Left renal cortex interstitium (tissue), 4 donors: ENCODE results near the gene BSCL2. TPM values are rescaled to one million over a fixed set of nuclear protein-coding genes. Genes with fewer than 3 reads are reported as not detected.

ENCODE experiments used
- polyA plus RNA-seq, 4 donors: library from polyadenylated mRNA; unstranded; fragments of 120-200 nt; gene quantifications; one replicate each; pipeline ENCODE4 v1.2.1, GENCODE V29; 2013; ENCODE audit not compliant: insufficient read length in 4 of 4

The BSCL2 gene
- polyA plus RNA-seq, 4 donors: 64.2 to 81.1 (median 72.0) TPM

Other genes starting within 250 kb of the BSCL2 start
- 100 to 1,000 TPM; 182 to 215 (median 196) TPM for gene AHNAK, start 160.6 kb downstream of the BSCL2 start, polyA plus RNA-seq
- 1,000 to 10,000 TPM; 2,022 to 2,343 (median 2,282) TPM for gene EEF1G, start 133.5 kb downstream of the BSCL2 start, polyA plus RNA-seq
- 10 to 100 TPM; 19.7 to 28.5 (median 22.7) TPM for gene TUT1, start 115.9 kb downstream of the BSCL2 start, polyA plus RNA-seq
- gene MTA2, start 105.6 kb downstream of the BSCL2 start, polyA plus RNA-seq: 10 to 100 TPM; 86.4 to 99.3 (median 90.3) TPM
- 10 to 100 TPM; 25.9 to 46.8 (median 41.2) TPM for gene EML3, start 94.6 kb downstream of the BSCL2 start, polyA plus RNA-seq
- gene ROM1, start 94.2 kb downstream of the BSCL2 start, polyA plus RNA-seq: 1 to 10 TPM; 2.8 to 4.8 (median 4.0) TPM
- gene B3GAT3, start 85.4 kb downstream of the BSCL2 start, polyA plus RNA-seq: 10 to 100 TPM; 21.3 to 44.9 (median 41.3) TPM
- 100 to 1,000 TPM; 373 to 393 (median 382) TPM for gene GANAB, start 60.8 kb downstream of the BSCL2 start, polyA plus RNA-seq
- 10 to 100 TPM; 18.3 to 23.9 (median 21.8) TPM for gene INTS5, start 54.1 kb downstream of the BSCL2 start, polyA plus RNA-seq
- 10 to 100 TPM; 49.4 to 63.8 (median 57.8) TPM for gene C11orf98, start 42.2 kb downstream of the BSCL2 start, polyA plus RNA-seq
- 1 to 10 TPM; 3.9 to 8.9 (median 6.2) TPM for gene CSKMT, start 42.1 kb downstream of the BSCL2 start, polyA plus RNA-seq
- 10 to 100 TPM in 2 of 4 donors, 1 to 10 TPM in 2; 7.7 to 13.9 (median 11.1) TPM for gene UQCC3, start 35.8 kb downstream of the BSCL2 start, polyA plus RNA-seq
- gene LBHD1, start 35.2 kb downstream of the BSCL2 start, polyA plus RNA-seq: 10 to 100 TPM in 1 of 4 donors, 1 to 10 TPM in 3; 5.3 to 12.9 (median 9.0) TPM
- gene UBXN1, start 28.4 kb downstream of the BSCL2 start, polyA plus RNA-seq: 100 to 1,000 TPM; 151 to 187 (median 174) TPM
- 1 to 10 TPM in 3 of 4 donors, under 1 TPM in 1; 0.99 to 1.3 (median 1.1) TPM for gene LRRN4CL, start 17.9 kb downstream of the BSCL2 start, polyA plus RNA-seq
- gene GNG3, start 252 bp upstream of the BSCL2 start, polyA plus RNA-seq: 1 to 10 TPM; 1.4 to 3.8 (median 2.4) TPM
- gene HNRNPUL2, start 20.0 kb upstream of the BSCL2 start, polyA plus RNA-seq: 10 to 100 TPM; 75.9 to 91.8 (median 81.6) TPM
- gene TTC9C, start 21.1 kb upstream of the BSCL2 start, polyA plus RNA-seq: 10 to 100 TPM; 35.7 to 47.7 (median 42.8) TPM
- gene ZBTB3, start 46.7 kb upstream of the BSCL2 start, polyA plus RNA-seq: 1 to 10 TPM; 8.0 to 9.6 (median 8.5) TPM
- 100 to 1,000 TPM; 132 to 173 (median 146) TPM for gene POLR2G, start 54.2 kb upstream of the BSCL2 start, polyA plus RNA-seq
- 10 to 100 TPM; 27.5 to 40.2 (median 37.2) TPM for gene TAF6L, start 64.0 kb upstream of the BSCL2 start, polyA plus RNA-seq
- gene TMEM179B, start 80.0 kb upstream of the BSCL2 start, polyA plus RNA-seq: 10 to 100 TPM; 65.7 to 71.3 (median 67.2) TPM
- gene TMEM223, start 84.6 kb upstream of the BSCL2 start, polyA plus RNA-seq: 10 to 100 TPM; 25.2 to 36.2 (median 29.6) TPM
- 100 to 1,000 TPM; 108 to 134 (median 119) TPM for gene NXF1, start 98.0 kb upstream of the BSCL2 start, polyA plus RNA-seq
- 10 to 100 TPM; 53.8 to 61.9 (median 56.1) TPM for gene STX5, start 124.6 kb upstream of the BSCL2 start, polyA plus RNA-seq
- under 1 TPM in 1 of 4 donors, not detected in 3; 0.33 TPM for gene TEX54, start 125.4 kb upstream of the BSCL2 start, polyA plus RNA-seq
- 10 to 100 TPM; 34.0 to 50.7 (median 46.2) TPM for gene WDR74, start 132.2 kb upstream of the BSCL2 start, polyA plus RNA-seq
- gene SLC3A2, start 173.5 kb upstream of the BSCL2 start, polyA plus RNA-seq: 100 to 1,000 TPM; 159 to 219 (median 183) TPM
- under 1 TPM in 2 of 4 donors, not detected in 2; 0.05 to 0.12 TPM for gene CHRM1, start 213.9 kb upstream of the BSCL2 start, polyA plus RNA-seq